HFFc6 (cell line): ENCODE measurements around the gene CUX1. TPM values are rescaled to one million over a fixed set of nuclear protein-coding genes. Genes with fewer than 3 reads are reported as not detected.
"Not testable (repeated sequence)": the region's sequence is repeated elsewhere in the genome, so short reads cannot be mapped to it uniquely, and the experiment has no call there.

ENCODE experiments used
- DNase-seq: peaks from one replicate; pipeline ENCODE4 v3.0.0-alpha.2; 2018
- H3K27ac Mint-ChIP-seq: 2 replicates; pipeline ENCODE4 v1.8.0; 2020; ENCODE audit warnings: mild to moderate bottlenecking, mixed read lengths
- H3K27me3 Mint-ChIP-seq: 2 replicates; pipeline ENCODE4 v1.8.0; 2021; ENCODE audit warnings: mild to moderate bottlenecking, moderate library complexity, mixed read lengths; ENCODE audit not compliant: insufficient read depth
- H3K36me3 Mint-ChIP-seq: 2 replicates; pipeline ENCODE4 v1.8.0; 2021; ENCODE audit warnings: low read depth, mixed read lengths
- H3K4me1 Mint-ChIP-seq: 2 replicates; pipeline ENCODE4 v1.8.0; 2020; ENCODE audit warnings: low read depth, mixed read lengths
- H3K4me3 Mint-ChIP-seq: 2 replicates; pipeline ENCODE4 v1.8.0; 2020; ENCODE audit warnings: mild to moderate bottlenecking, moderate library complexity, mixed read lengths
- H3K9me3 Mint-ChIP-seq: 2 replicates; pipeline ENCODE4 v1.8.0; 2020; ENCODE audit warnings: mild to moderate bottlenecking, mixed read lengths
- CTCF ChIP-seq: fragments of 200-600 bp; sonication (generic); IDR thresholded peaks from 2 replicates; pipeline ENCODE4 v1.5.0; 2021; ENCODE audit warnings: antibody characterized with exemption, mild to moderate bottlenecking
- total RNA-seq, 6 experiments: library from RNA; stranded (reverse); fragmentation: NEBNext Ultra II Directional; extraction: Animal tissue kit (Norgen Biotek cat#: 25700); gene quantifications; 2 replicates in 1 of 6; 3 replicates in 5 of 6; pipeline ENCODE4 v1.2.3, GENCODE V29; 2021

The CUX1 gene
- total RNA-seq, 6 experiments from 2014 or later, result 46.9 to 64.2 (median 51.6) TPM

- H3K9me3 Mint-ChIP-seq, result peaks cover 11% of the 10 kb centered on the region
- no peak overlapping the region for H3K27ac Mint-ChIP-seq
- H3K4me3 Mint-ChIP-seq, result no peak overlapping the region
- no peaks in the 10 kb centered on the region; the same call in 1 of the 2 replicates for H3K4me1 Mint-ChIP-seq
- no peak for DNase-seq
- TF ChIP-seq CTCF, result no peak
- no peaks in the 10 kb centered on the region; the same call in 1 of the 2 replicates for H3K27me3 Mint-ChIP-seq
- peaks cover 18% of the 10 kb centered on the region for H3K36me3 Mint-ChIP-seq
These were observed 23.9 kb downstream of the CUX1 start for GRCh38 chr7:101841328-101841727.

GRCh38 chr7:101843293-101844271 lies 26.2 kb downstream of the CUX1 start:
- H3K4me3 Mint-ChIP-seq, result no peak overlapping the region
- no peak for TF ChIP-seq CTCF
- H3K9me3 Mint-ChIP-seq, result peaks cover 28% of the 10 kb centered on the region
- H3K4me1 Mint-ChIP-seq, result no peaks in the 10 kb centered on the region; the same call in 1 of the 2 replicates
- no peak overlapping the region for H3K27ac Mint-ChIP-seq
- peaks cover 28% of the 10 kb centered on the region for H3K36me3 Mint-ChIP-seq
- no peaks in the 10 kb centered on the region; the same call in 1 of the 2 replicates for H3K27me3 Mint-ChIP-seq
- no peak for DNase-seq

GRCh38 chr7:101845974-101846373 lies 28.5 kb downstream of the CUX1 start:
- H3K27me3 Mint-ChIP-seq, result no peaks in the 10 kb centered on the region; the same call in 1 of the 2 replicates
- peaks cover 36% of the 10 kb centered on the region for H3K9me3 Mint-ChIP-seq
- no peak for DNase-seq
- H3K36me3 Mint-ChIP-seq, result peaks cover 40% of the 10 kb centered on the region
- H3K27ac Mint-ChIP-seq, result no peak overlapping the region
- TF ChIP-seq CTCF, result no peak
- H3K4me1 Mint-ChIP-seq, result no peaks in the 10 kb centered on the region; the same call in 1 of the 2 replicates
- no peak overlapping the region for H3K4me3 Mint-ChIP-seq

GRCh38 chr7:101846800-101847538 lies 29.5 kb downstream of the CUX1 start:
- peaks cover 40% of the 10 kb centered on the region for H3K36me3 Mint-ChIP-seq
- peaks cover 1% of the 10 kb centered on the region for H3K27me3 Mint-ChIP-seq
- no peak overlapping the region for H3K4me3 Mint-ChIP-seq
- DNase-seq, result no peak
- peaks cover 6% of the 10 kb centered on the region; the same call in 1 of the 2 replicates for H3K4me1 Mint-ChIP-seq
- TF ChIP-seq CTCF, result no peak
- no peak overlapping the region for H3K27ac Mint-ChIP-seq
- peaks cover 36% of the 10 kb centered on the region for H3K9me3 Mint-ChIP-seq

GRCh38 chr7:101848208-101848951 lies 31.0 kb downstream of the CUX1 start:
- Mint-ChIP-seq H3K4me1 (peaks cover 6% of the 10 kb centered on the region; the same call in 1 of the 2 replicates), H3K36me3 (peaks cover 36% of the 10 kb centered on the region), H3K27me3 (peaks cover 1% of the 10 kb centered on the region; the same call in 1 of the 2 replicates), H3K9me3 (peaks cover 36% of the 10 kb centered on the region), H3K27ac (no peak overlapping the region), H3K4me3 (no peak overlapping the region)
- DNase-seq, result no peak
- TF ChIP-seq CTCF, result no peak

GRCh38 chr7:101849314-101849713 lies 31.9 kb downstream of the CUX1 start:
- not testable (repeated sequence) for H3K27me3 Mint-ChIP-seq, H3K4me1 Mint-ChIP-seq, DNase-seq, H3K27ac Mint-ChIP-seq, H3K4me3 Mint-ChIP-seq
- peaks cover 35% of the 10 kb centered on the region for H3K36me3 Mint-ChIP-seq
- peaks cover 36% of the 10 kb centered on the region for H3K9me3 Mint-ChIP-seq

- Mint-ChIP-seq H3K36me3 (peaks cover 19% of the 10 kb centered on the region), H3K4me1 (peaks cover 29% of the 10 kb centered on the region), H3K9me3 (peaks cover 15% of the 10 kb centered on the region)
- H3K4me3 Mint-ChIP-seq, H3K27me3 Mint-ChIP-seq, H3K27ac Mint-ChIP-seq, DNase-seq: not testable (repeated sequence)
These were observed 34.9 kb downstream of the CUX1 start for GRCh38 chr7:101852364-101852763.
